Measurements from ENCODE around the gene MIPOL1. TPM values are rescaled to one million over a fixed set of nuclear protein-coding genes. Genes with fewer than 3 reads are reported as not detected.
A peak's percentile ranks its signal among the peaks of the same experiment; 100 is the strongest.

Gene MIPOL1
- total and polyA plus RNA-seq, 2 of the 4 experiments (the other 2 are of a cell fraction): 2.7 to 5.9 TPM

DNA sequence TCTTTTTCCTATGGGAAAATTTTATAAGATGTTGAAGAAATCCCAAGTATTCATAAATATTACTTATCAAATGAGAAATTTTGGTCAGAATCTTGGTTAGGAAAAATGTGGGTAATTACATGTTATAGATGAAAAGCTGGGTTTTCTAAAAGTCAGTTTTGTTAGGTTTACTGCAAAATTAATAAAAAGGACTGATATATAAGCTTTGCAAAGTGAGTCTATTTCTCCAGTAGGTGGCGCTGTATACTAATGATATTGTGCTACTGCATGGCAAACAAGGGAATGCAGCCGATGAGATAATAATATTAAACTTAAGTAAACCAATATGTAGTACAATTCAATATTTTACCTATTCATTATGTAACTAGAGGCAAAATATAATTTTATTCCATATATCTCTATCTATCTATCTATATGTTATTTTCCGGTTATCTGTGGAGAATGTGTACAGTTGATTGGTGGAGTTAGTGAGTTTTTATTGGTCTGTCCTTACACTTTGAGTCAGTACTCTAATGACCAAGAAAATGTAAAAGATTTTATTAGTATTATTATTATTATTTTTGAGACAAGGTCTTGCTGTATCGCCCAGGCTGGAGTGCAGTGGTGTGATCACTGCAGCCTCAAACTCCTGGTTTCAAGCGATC lies 32.9 kb downstream of the MIPOL1 start:
- Histone ChIP-seq H2AK9ac (replicated peaks; ENCODE audit: low read depth, low read length, poor library complexity) (no peak overlapping the region), H2BK120ac (ENCODE audit: low read depth, low read length) (no peak overlapping the region), H3K27ac (ENCODE audit: insufficient read depth, low read length) (no peak overlapping the region), H3K23ac (ENCODE audit: low read depth, low read length) (no peak overlapping the region), H4K91ac (ENCODE audit: insufficient read depth, low read depth, low read length) (no peak overlapping the region), H4K5ac (ENCODE audit: low read depth, low read length) (no peak overlapping the region), H2BK20ac (ENCODE audit: low read depth, low read length) (no peak overlapping the region), H3K79me1 (ENCODE audit: low read depth in 1 of 2, low read length in 2 of 2) (peaks cover 0 to 6% of the 10 kb centered on the region in 2 experiments; a peak in 1 of 4 replicates), H3K36me3 (ENCODE audit: control insufficient read depth, insufficient read depth, low read length) (no peaks in the 10 kb centered on the region), H3K4me2 (ENCODE audit: low read depth, low read length) (no peak overlapping the region), H3K4ac (ENCODE audit: low read depth, low read length) (no peak overlapping the region), H3K9ac (ENCODE audit: low read depth, low read length) (no peak overlapping the region), H3K4me1 (ENCODE audit: control insufficient read depth, insufficient read depth, low read length) (no peaks in the 10 kb centered on the region), H3K9me1 (ENCODE audit: insufficient read depth, low read length) (no peaks in the 10 kb centered on the region), H3K18ac (ENCODE audit: low read depth, low read length) (no peak overlapping the region), H4K8ac (ENCODE audit: low read depth in 2 of 2, low read length in 2 of 2) (no peak overlapping the region), H3K56ac (ENCODE audit: extremely low read depth, insufficient read depth, low read length) (no peak overlapping the region), H3K27me3 (ENCODE audit: control insufficient read depth, insufficient read depth, low read length) (no peaks in the 10 kb centered on the region), H4K20me1 (ENCODE audit: insufficient read depth, low read length) (no peaks in the 10 kb centered on the region), H3K14ac (replicated peaks; ENCODE audit: low read depth, low read length) (no peak overlapping the region), H3K9me3 (ENCODE audit: control insufficient read depth, insufficient read depth, low read length) (no peaks in the 10 kb centered on the region), H2BK15ac (ENCODE audit: low read depth, low read length) (no peak overlapping the region), H2AK5ac (ENCODE audit: low read depth, low read length) (no peak overlapping the region), H2AFZ (replicated peaks; ENCODE audit: low read length, poor library complexity) (no peak overlapping the region), H2BK5ac (ENCODE audit: low read depth, low read length, poor library complexity, severe bottlenecking) (no peak overlapping the region), H3K4me3 (ENCODE audit: insufficient read depth, low read depth, low read length) (no peak overlapping the region)
- dilution Hi-C loops (cut with HindIII; ENCODE audit: low sequenced_read_pairs, unreplicated experiment): no loop called here
- intact Hi-C loops (cut with micrococcal nuclease): loop anchor here (1.0 to 5.0 kb wide), 2 partner anchors 477 to 644 kb away; no protein-coding TSS in a partner anchor
- ChIA-PET CTCF (interaction anchor here (0.5 to 1.3 kb wide), 14 partner anchors 11 to 647 kb away, joined by 3 to 8 read pairs (median 4); no protein-coding TSS in a partner anchor), POLR2A (ENCODE audit: unreplicated experiment) (no interaction called here)
- peak; percentile 77 for DNase-seq
- WGBS, 2 experiments (ENCODE audit: extremely low coverage in 2 of 2, insufficient read length in 1 of 2): no CpG with 5 or more reads among the region's 5 CpGs
- peak; percentile 85 for ATAC-seq (ENCODE audit: low read depth)
- no TSS peak for BruUV-seq (replicated peaks)
- in situ Hi-C loops (cut with MboI; ENCODE audit: low sequenced_read_pairs): no loop called here
- TF ChIP-seq MAFK (IDR thresholded peaks at IDR 0.05; ENCODE audit: low read depth, low read length) (no peak), RAD21 (IDR thresholded peaks at IDR 0.05; ENCODE audit: low read length) (peak; percentile 55), POLR2A (IDR thresholded peaks at IDR 0.05; ENCODE audit: low read depth, low read length) (no peak), SMC3 (IDR thresholded peaks at IDR 0.05; ENCODE audit: low read depth, low read length) (peak; percentile 36; the same call in 1 of the 2 replicates), BHLHE40 (IDR thresholded peaks at IDR 0.05; ENCODE audit: low read depth, low read length) (no peak)
- TF ChIP-seq, protein P1, sequence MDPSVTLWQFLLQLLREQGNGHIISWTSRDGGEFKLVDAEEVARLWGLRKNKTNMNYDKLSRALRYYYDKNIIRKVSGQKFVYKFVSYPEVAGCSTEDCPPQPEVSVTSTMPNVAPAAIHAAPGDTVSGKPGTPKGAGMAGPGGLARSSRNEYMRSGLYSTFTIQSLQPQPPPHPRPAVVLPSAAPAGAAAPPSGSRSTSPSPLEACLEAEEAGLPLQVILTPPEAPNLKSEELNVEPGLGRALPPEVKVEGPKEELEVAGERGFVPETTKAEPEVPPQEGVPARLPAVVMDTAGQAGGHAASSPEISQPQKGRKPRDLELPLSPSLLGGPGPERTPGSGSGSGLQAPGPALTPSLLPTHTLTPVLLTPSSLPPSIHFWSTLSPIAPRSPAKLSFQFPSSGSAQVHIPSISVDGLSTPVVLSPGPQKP (IDR thresholded peaks at IDR 0.05; ENCODE audit: borderline replicate concordance, low read depth, low read length): no peak
- TF ChIP-seq, protein P2, sequence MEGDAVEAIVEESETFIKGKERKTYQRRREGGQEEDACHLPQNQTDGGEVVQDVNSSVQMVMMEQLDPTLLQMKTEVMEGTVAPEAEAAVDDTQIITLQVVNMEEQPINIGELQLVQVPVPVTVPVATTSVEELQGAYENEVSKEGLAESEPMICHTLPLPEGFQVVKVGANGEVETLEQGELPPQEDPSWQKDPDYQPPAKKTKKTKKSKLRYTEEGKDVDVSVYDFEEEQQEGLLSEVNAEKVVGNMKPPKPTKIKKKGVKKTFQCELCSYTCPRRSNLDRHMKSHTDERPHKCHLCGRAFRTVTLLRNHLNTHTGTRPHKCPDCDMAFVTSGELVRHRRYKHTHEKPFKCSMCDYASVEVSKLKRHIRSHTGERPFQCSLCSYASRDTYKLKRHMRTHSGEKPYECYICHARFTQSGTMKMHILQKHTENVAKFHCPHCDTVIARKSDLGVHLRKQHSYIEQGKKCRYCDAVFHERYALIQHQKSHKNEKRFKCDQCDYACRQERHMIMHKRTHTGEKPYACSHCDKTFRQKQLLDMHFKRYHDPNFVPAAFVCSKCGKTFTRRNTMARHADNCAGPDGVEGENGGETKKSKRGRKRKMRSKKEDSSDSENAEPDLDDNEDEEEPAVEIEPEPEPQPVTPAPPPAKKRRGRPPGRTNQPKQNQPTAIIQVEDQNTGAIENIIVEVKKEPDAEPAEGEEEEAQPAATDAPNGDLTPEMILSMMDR (conservative IDR thresholded peaks at IDR 0.05; ENCODE audit: low read depth, low read length): peak; percentile 76
